Measurements from ENCODE around the gene ZNF423. TPM values are rescaled to one million over a fixed set of nuclear protein-coding genes. Genes with fewer than 3 reads are reported as not detected.

ZNF423 gene
- polyA plus RNA-seq, 1 donor from 2014 or later = 4.5 TPM

GRCh38 chr16:49576173-49576494, 279.8 kb downstream of the ZNF423 start:
- TF ChIP-seq TAF1 (IDR thresholded peaks at IDR 0.05; ENCODE audit: low read depth) = no peak
- no peak for TF ChIP-seq POLR2AphosphoS5 (IDR thresholded peaks at IDR 0.05)
- TF ChIP-seq EZH2 (IDR thresholded peaks at IDR 0.05; ENCODE audit: borderline replicate concordance, insufficient read depth, low read length, poor library complexity, severe bottlenecking) = no peak
- no peak for TF ChIP-seq RAD21 (conservative IDR thresholded peaks at IDR 0.05)
- no peak for TF ChIP-seq MXI1 (conservative IDR thresholded peaks at IDR 0.05; ENCODE audit: poor library complexity, severe bottlenecking)
- no peak for TF ChIP-seq SMC3 (conservative IDR thresholded peaks at IDR 0.05; ENCODE audit: poor library complexity)
- no peak for TF ChIP-seq REST (IDR thresholded peaks at IDR 0.05; ENCODE audit: borderline replicate concordance)
- TF ChIP-seq CTCF (IDR thresholded peaks at IDR 0.05; ENCODE audit: poor library complexity, severe bottlenecking) = no peak
- TF ChIP-seq EP300 (conservative IDR thresholded peaks at IDR 0.05; ENCODE audit: poor library complexity, severe bottlenecking) = no peak
- H3K27me3 ChIP-seq (ENCODE audit: insufficient read depth, low read depth, low read length) = no peaks in the 10 kb centered on the region

GRCh38 chr16:49575346-49576172, 280.4 kb downstream of the ZNF423 start:
- Histone ChIP-seq H4K20me1 (ENCODE audit: insufficient read depth) (no peaks in the 10 kb centered on the region), H3K27me3 (ENCODE audit: insufficient read depth, low read depth, low read length) (no peaks in the 10 kb centered on the region), H3K4me2 (ENCODE audit: low read length) (no peak overlapping the region), H3K9me2 (ENCODE audit: insufficient read depth, low read length) (no peaks in the 10 kb centered on the region), H3K9ac (ENCODE audit: low read length) (no peak overlapping the region), H2AFZ (ENCODE audit: low read depth, low read length) (no peak overlapping the region), H3K9me3 (ENCODE audit: low read length) (no peaks in the 10 kb centered on the region), H3K79me2 (replicated peaks; ENCODE audit: insufficient read depth, low read length) (peaks cover 4% of the 10 kb centered on the region), H3K36me3 (ENCODE audit: insufficient read depth, low read length) (no peaks in the 10 kb centered on the region), H3K4me3 (ENCODE audit: low read length) (no peak overlapping the region), H3F3A (ENCODE audit: insufficient read depth, low read length, poor library complexity, severe bottlenecking) (no peaks in the 10 kb centered on the region), H3K27ac (ENCODE audit: low read length) (no peak overlapping the region)
- TF ChIP-seq SMC3 (conservative IDR thresholded peaks at IDR 0.05; ENCODE audit: poor library complexity) (no peak), EZH2 (IDR thresholded peaks at IDR 0.05; ENCODE audit: borderline replicate concordance, insufficient read depth, low read length, poor library complexity, severe bottlenecking) (no peak), RAD21 (conservative IDR thresholded peaks at IDR 0.05) (no peak), EP300 (conservative IDR thresholded peaks at IDR 0.05; ENCODE audit: poor library complexity, severe bottlenecking) (no peak), POLR2AphosphoS5 (IDR thresholded peaks at IDR 0.05) (no peak), TAF1 (IDR thresholded peaks at IDR 0.05; ENCODE audit: low read depth) (no peak), MXI1 (conservative IDR thresholded peaks at IDR 0.05; ENCODE audit: poor library complexity, severe bottlenecking) (no peak), REST (IDR thresholded peaks at IDR 0.05; ENCODE audit: borderline replicate concordance) (no peak), CTCF (IDR thresholded peaks at IDR 0.05; ENCODE audit: poor library complexity, severe bottlenecking) (no peak)

More at GRCh38 chr16:49576173-49576494, 279.8 kb downstream of the ZNF423 start:
- H4K20me1 ChIP-seq (ENCODE audit: insufficient read depth) = no peaks in the 10 kb centered on the region
- no peak overlapping the region for H3K4me3 ChIP-seq (ENCODE audit: low read length)
- no peak overlapping the region for H2AFZ ChIP-seq (ENCODE audit: low read depth, low read length)
- H3K36me3 ChIP-seq (ENCODE audit: insufficient read depth, low read length) = no peaks in the 10 kb centered on the region
- H3K9me3 ChIP-seq (ENCODE audit: low read length) = no peaks in the 10 kb centered on the region
- no peak overlapping the region for H3K27ac ChIP-seq (ENCODE audit: low read length)
- peaks cover 4% of the 10 kb centered on the region for H3K79me2 ChIP-seq (replicated peaks; ENCODE audit: insufficient read depth, low read length)
- no peaks in the 10 kb centered on the region for H3F3A ChIP-seq (ENCODE audit: insufficient read depth, low read length, poor library complexity, severe bottlenecking)
- no peaks in the 10 kb centered on the region for H3K9me2 ChIP-seq (ENCODE audit: insufficient read depth, low read length)
- H3K9ac ChIP-seq (ENCODE audit: low read length) = no peak overlapping the region
- no peak overlapping the region for H3K4me2 ChIP-seq (ENCODE audit: low read length)
